Activated CD4-positive, alpha-beta T cell treated with anti-CD3 and anti-CD28 coated beads, Interleukin-2, Interleukin-6, amounts not matched to agents 100 ng/mL and 50 ng/mL, durations not matched to agents 16 hours and 8 hours (primary cell): Measurements from ENCODE around the gene TNNC1.

Experiments used
- DNase-seq: peaks from one replicate; pipeline ENCODE4 v3.0.0-alpha.2; 2020

Gene TNNC1

GRCh38 chr3:52441772-52442332, 12.0 kb downstream of the TNNC1 start:
- DNase-seq: no peak

- no peak for DNase-seq
Measured at GRCh38 chr3:52441091-52441771, 12.6 kb downstream of the TNNC1 start.

GRCh38 chr3:52440671-52441070, 13.2 kb downstream of the TNNC1 start:
- no peak for DNase-seq

GRCh38 chr3:52440249-52440551, 13.6 kb downstream of the TNNC1 start:
- DNase-seq: no peak

GRCh38 chr3:52439426-52440248, 14.2 kb downstream of the TNNC1 start:
- DNase-seq: no peak

- no peak for DNase-seq
Measured at GRCh38 chr3:52438579-52439425, 15.0 kb downstream of the TNNC1 start.

- DNase-seq: no peak
Measured at GRCh38 chr3:52438104-52438376, 15.8 kb downstream of the TNNC1 start.

- no peak for DNase-seq
Measured at GRCh38 chr3:52437326-52438103, 16.3 kb downstream of the TNNC1 start.

- DNase-seq: no peak
Measured at GRCh38 chr3:52436500-52437149, 17.2 kb downstream of the TNNC1 start.

GRCh38 chr3:52435246-52436101, 18.4 kb downstream of the TNNC1 start:
- DNase-seq: no peak

- DNase-seq: no peak
Measured at GRCh38 chr3:52434491-52435115, 19.2 kb downstream of the TNNC1 start.

- no peak for DNase-seq
Measured at GRCh38 chr3:52433996-52434479, 19.8 kb downstream of the TNNC1 start.

GRCh38 chr3:52433328-52433995, 20.4 kb downstream of the TNNC1 start:
- peak; percentile 29 for DNase-seq

GRCh38 chr3:52432691-52433141, 21.1 kb downstream of the TNNC1 start:
- no peak for DNase-seq

GRCh38 chr3:52432225-52432624, 21.6 kb downstream of the TNNC1 start:
- no peak for DNase-seq

- DNase-seq: no peak
Measured at GRCh38 chr3:52431459-52432223, 22.2 kb downstream of the TNNC1 start.

GRCh38 chr3:52430416-52430810, 23.4 kb downstream of the TNNC1 start:
- no peak for DNase-seq

GRCh38 chr3:52429779-52430415, 23.9 kb downstream of the TNNC1 start:
- no peak for DNase-seq

- DNase-seq: no peak
Measured at GRCh38 chr3:52429031-52429430, 24.8 kb downstream of the TNNC1 start.
